ENCODE data around the gene C10orf90.

GRCh38 chr10:126616737-126617136 is 53.8 kb downstream of the C10orf90 start:
- TF ChIP-seq EP300 (IDR thresholded peaks at IDR 0.05) (no peak), POLR2AphosphoS5 (IDR thresholded peaks at IDR 0.05) (no peak), POLR2A (IDR thresholded peaks at IDR 0.05) (no peak)
